Posterior cingulate gyrus (tissue), 11 donors: ENCODE data around the gene NAV2.
"Not testable (repeated sequence)": the region's sequence is repeated elsewhere in the genome, so short reads cannot be mapped to it uniquely, and the experiment has no call there.

Source experiments
- DNase-seq, 10 donors: peaks; one replicate each; pipeline versions ENCODE4 v3.0.0 to v3.0.0-alpha.2; 2020 to 2021; ENCODE audit warnings: mixed read lengths in 3 of 10
- intact Hi-C: fragments of 100-400 bp; cut with DNase I; formaldehyde crosslinking; loops from one replicate; pipeline ENCODE4 v1.15.1; 2023

The NAV2 gene

DNA sequence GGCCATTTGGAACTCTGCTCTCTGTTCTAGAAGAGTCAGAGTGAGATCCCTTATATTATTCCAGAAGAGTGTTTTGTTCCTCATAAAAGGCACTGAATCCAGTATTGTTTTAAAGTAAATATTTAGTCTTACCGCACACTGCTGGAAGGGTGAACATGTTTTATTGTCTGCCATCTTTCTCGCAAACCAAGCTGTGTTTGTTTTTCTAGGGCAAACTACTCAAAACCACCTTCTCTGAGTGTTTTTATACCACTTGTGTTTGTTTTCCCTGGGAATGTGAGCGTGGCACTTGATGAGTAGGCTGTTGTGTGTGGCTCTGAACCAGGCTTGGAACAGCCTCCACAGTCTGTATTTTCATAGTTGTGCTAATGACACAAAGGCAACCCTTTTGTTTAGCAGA is 357.8 kb downstream of the NAV2 start:
- intact Hi-C loops = no loop called here
- no peak for DNase-seq

DNA sequence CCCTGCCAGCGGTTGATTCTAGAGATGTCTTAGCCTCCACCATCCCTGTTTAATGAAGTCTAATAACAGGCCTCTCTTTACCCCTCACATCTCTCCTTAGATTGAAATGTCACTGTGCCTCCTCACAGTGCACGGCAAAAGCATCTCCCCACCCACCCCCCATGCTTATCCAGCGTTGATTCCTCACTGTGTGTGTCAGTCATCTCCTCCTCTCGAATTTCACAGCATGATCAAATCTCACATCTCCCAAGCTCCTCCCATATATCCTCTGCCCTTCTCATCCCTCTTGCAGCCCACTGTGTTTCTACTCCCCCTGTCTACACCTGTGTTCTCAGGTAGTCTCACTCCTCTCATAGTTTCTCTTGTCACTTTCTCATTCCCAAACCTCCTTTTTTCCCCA is 363.0 kb downstream of the NAV2 start:
- intact Hi-C loops = no loop called here
- DNase-seq = no peak

DNA sequence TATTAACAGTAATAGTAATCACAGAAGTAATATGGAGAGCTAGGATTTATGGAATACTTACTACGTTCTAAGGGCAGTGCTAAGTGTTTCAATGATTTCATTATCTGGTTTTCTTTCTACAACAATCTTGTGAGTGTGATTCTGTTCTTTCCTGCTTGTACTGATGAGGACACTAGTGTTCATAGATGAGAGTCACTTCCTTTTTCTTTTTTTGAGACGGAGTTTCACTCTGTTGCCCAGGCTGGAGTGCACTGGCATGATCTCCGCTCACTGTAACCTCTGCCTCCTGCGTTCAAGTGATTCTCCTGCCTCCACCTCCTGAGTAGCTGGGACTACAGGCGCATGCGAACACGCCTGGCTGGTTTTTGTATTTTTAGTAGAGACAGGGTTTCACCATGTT is 366.2 kb downstream of the NAV2 start:
- no peak for DNase-seq
- intact Hi-C loops = no loop called here

DNA sequence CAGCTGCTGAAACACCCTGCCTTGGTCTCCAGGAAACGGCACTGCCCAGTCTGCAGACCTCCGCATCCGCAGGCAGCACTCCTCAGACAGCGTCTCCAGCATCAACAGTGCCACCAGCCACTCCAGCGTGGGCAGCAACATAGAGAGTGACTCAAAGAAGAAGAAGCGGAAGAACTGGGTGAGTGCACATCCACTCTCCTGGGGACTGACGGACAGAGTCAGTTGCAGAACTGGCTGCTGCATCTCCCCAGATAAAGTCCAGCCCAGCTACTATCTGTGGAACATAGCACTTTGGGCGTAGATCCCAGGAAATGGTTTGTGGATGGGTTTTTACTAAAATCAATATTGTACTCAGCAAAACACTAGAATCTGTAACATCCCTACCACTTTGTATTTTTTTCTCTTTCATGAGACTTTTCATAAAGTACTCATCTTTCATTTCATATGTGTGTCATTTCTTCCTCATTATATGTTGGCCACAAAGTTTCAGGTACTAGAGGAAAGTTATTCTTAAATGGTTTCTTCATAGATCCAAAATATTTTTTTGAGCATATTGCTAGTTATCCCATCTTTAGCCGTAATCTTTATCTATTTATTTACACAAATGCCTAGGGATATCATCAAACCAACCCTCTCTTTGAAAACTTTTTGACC is 367.5 kb downstream of the NAV2 start:
- peak in 2 of 10 donors; percentile 31 to 90 for DNase-seq
- intact Hi-C loops = no loop called here

DNA sequence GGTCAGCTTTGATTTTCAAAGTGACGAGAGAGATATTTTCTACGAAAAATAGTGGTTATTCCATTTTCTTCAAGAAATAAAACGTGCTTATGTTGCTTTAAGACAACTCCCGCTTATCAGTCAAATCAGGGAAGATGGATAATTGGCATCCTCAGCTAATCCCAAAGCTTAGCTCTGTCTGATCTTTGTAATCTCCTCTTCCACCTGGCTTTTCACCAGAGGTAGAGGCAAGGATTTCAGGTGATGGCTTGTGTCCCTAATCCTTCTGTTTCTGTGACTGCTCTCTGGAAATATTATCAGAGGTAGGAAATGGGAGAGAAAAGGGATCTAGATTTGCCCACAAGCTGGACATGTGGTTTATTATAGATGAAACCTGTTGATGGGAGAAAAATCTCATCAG is 368.7 kb downstream of the NAV2 start:
- no peak for DNase-seq
- intact Hi-C loops = no loop called here

DNA sequence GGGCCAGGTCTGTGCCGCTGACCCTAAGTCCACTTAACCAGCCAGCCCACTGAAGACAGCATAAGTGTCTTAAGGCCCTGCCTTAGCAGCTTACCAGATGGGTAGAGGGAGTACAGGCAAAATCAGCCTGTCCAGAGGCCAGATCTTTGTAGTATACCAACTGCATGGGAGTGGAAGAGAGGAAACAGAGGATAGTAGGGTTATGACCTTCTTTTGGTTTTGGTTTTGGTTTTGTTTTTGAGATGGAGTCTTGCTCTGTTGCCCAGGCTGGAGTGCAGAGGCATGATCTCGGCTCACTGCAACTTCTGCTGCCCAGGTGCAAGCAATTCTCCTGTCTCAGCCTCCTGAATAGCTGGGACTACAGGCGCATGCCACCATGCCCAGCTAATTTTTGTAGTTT is 371.2 kb downstream of the NAV2 start:
- intact Hi-C loops = not testable (repeated sequence)

DNA sequence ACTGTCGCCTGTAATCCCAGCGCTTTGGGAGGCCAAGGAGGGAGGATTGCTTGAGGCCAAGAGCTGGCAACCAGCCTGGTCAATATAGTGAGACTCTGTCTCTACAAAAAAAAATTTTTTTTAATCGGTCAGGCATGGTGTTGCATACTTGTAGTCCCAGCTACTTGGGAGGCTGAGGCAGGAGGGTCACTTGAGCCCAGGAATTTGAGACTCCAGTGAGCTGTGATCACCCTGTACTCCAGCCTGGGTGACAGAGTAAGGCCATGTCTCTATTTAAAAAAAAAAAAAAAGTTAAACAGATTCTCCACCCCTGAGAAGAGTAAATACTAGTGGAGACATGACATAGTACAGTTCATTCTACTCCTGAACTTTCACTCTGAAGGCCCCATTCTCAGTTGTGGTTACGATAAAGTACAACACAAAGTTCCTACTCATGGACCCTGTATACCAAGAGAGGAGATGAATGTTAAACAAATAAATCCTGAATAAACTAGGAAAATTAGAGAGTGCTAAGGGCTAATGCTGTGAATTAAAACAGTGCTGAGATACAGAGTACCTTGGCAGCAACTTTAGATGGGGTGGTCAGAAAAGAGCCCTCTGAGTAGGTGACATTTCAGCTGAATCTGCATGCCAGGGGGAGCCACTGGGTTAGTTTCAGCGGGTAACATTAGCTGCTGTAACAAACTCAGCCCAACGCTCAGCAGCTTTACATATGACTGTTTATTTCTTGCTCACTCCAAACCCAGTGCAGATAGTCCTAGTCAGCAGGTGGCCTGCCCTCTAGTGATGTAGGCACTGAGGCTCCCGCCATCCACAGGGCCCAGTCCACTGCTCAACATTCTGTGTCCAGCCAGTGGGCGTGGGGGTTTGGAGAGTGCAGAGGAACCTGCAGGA is 372.5 kb downstream of the NAV2 start:
- intact Hi-C loops = no loop called here
- no peak for DNase-seq

More for the DNA sequence above, 371.2 kb downstream of the NAV2 start:
- peak in 1 of 10 donors; percentile 3 for DNase-seq

DNA sequence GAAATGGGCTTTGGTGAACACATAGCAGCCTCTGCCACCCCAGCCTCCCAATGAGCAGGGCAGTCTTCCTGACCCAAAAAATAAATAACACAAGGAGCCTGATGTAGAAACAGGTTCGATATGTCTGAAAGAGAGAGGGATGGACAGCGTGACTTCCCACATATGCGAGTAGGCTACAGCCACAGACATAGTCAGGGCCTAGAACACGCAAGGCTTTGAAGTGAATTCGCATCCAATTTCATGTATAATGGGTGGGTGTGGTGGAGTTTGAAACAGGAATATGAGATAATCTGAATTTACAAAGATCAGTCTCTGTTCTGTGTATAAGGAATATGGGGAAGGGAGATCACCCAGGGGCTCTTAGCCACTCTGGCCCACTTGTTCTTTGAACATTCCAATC is 373.3 kb downstream of the NAV2 start:
- intact Hi-C loops = no loop called here

DNA sequence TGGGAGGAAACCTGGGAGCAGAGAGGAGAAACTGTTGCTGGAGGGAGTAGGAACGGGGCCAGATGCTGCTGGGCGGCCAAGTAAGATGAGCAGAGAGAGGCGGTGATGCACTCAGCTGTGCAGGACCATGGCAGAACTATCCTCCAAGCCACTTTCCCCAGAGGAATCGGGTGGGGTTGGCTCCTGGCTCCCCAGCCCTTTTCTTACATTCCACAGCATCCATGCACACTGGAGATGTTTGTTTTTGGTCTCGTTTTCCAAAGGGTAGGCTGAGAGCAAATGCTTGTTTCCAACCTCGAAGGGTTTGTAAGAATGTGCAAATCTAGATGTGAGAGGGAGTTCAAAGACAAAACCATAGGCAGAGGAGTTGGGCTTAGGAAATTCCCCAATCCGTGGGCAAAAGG is 374.5 kb downstream of the NAV2 start:
- intact Hi-C loops = no loop called here
- DNase-seq = peak in 1 of 10 donors; percentile 74

More for the DNA sequence above, 373.3 kb downstream of the NAV2 start:
- DNase-seq = no peak

DNA sequence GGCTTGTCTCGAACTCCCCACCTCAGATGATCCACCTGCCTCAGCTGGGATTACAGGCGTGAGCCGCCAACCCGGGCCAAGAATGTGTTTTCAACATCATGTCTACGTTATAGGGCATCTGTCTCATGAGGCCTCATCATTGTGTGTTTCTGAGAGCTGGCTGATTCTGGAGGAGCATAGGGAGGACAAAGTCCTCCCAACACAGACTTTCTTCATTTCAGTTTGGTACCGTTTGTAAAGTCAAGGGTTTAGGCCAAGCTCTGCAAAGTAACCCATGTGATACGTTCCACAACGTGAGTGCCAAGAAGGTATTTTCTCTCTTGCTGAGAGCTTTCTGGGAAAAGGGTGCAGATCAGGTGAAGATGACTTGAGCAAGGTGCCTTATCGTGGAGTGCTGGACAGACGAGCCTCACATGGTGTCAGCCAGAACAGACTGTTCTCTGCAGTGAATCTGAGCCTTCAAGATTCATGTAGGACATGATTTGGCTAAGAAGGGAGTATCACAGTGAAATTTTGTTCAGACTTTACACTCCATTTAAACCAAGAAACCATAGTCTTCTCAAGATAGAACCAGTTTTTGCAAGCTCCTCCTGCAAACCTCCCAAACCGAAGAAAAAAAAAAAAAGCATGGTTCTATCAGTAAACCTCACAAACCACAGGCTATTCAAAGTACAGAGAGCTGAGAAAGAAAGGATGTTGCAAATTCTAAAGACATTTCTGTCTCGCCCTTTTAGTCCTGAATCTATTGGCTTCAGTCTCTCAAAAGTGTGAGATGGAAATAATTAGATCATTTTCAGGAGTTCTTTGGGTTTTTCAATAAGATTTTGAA is 376.0 kb downstream of the NAV2 start:
- DNase-seq = peak in 1 of 10 donors; percentile 55
- intact Hi-C loops = no loop called here

DNA sequence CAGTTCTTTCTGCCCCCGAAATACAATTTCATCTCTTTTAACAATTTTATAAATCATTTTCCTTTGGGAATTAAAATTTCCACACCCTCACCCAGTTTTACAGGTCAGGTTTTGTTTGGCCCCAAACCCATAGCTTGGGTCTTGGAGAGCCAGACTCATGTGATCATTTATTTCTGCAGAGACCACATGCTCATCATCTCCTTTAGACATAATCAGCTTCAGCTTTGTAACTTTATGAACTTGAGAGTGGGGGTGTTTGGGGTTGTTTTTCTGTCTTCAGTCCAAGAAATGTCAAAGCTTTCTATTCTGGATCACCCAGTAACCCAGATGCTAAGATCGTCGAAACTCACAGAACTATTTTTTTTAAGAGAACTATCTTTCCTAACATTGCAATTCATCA is 376.7 kb downstream of the NAV2 start:
- no peak for DNase-seq

DNA sequence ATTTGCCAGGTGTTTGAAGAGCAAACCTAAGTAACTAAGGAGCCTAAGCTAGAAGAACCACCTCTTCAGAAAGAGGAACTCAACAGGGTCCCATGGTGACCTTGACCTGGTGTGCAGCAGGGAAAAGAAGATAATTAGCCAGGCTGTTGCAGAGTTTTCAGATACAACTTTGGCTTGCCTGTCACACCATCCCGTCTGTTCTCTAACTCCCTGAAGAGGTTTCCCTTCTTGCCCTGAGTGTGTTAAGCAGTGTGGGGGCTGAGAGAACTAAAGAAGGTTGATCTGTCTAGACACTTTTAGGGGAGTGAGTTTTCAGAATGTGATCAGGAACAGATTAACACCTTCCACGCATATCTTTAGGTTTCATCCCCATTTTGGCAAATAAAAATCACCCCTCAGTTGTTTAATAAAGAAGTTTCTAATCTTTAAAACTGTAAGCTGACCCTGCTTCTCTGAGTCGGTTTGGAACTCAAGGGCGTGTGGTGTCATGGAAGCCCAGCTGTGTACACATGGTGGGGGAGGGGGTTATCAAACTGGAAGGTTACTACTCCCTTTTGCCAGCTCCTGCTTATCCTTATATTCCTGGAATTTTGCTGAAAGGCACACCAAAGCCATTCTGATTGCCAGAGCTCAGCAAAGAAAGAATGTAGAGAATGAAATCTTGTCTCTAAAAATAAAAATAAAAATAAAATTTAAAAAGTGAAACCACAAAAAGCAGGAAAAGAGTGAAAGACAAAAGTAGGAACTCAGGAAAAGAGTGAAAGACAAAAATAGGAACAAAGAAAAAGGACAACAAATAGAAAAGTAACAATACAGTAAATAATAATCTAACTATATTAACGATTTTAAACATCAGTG is 377.4 kb downstream of the NAV2 start:
- intact Hi-C loops = no loop called here

More for the DNA sequence above, 376.7 kb downstream of the NAV2 start:
- intact Hi-C loops = no loop called here

DNA sequence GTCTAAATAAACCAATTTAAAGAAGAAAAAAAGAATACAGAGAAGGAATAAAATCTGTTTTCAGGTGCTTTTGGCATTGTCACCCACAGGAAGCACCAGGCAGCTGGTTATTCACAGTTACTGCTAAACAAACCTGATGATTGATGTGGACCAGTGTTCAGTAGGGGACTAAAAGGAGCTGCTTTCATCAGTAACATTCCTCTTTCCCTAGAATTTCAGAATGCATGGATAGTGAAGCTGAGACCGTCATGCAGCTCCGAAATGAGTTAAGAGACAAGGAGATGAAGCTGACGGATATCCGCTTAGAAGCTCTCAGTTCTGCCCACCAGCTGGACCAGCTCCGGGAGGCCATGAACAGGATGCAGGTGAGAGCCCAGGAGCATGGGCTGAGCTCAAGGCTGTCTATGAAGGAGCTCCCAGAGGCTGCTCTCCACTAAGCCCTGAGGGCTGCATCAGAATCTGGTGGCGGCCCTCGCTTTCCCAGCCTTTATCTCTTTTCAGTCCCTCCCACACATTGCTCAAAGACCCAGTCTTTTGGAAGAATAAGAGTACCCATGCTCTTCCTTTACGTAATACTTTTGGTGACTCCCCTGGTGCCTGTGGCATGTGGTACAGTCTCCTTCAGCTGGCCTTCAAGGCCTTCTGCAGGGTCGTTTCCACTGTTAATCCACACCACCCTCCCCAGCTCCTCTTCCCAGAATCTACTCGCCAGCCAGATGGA is 378.2 kb downstream of the NAV2 start:
- peak in 1 of 10 donors; percentile 59 for DNase-seq
- intact Hi-C loops = no loop called here

More for the DNA sequence above, 377.4 kb downstream of the NAV2 start:
- DNase-seq = no peak

DNA sequence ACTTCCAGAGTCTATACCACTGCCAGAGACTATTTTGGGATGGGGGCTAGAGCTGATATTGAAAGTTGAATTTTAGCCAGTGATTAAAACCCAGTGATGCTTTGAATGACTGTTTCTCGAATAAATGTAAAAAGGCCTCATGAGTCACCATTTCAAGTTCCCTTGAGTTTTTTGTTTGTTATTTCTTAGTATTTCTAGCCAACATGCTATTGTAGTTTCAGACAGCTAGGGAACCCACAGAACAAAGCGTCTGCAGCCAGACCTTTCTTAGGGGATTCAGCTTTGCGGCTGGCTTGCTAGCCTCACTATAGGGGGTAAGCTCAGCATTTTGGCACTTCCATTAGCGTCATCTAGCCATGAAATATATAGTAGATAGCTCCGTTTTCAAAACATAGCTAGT is 381.1 kb downstream of the NAV2 start:
- DNase-seq = no peak
- intact Hi-C loops = no loop called here

DNA sequence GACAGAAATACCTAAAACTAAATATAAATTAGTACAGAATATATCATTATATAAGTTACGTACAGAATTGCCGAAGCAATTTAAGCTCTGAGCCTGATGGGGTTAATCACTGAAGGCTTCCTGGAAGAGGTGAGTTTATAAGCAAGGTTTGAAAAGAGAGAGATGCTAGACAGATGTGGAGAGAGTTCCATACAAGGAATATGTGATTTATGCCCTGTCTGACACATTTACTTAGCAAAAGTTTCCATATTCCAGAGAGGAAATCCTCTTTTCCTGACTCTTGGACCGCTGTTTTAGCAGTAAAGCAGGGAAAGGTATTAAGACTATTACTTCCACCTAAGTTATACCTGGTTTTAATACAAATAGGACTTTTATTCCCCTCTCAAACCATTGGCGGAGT is 382.6 kb downstream of the NAV2 start:
- intact Hi-C loops = no loop called here
- no peak for DNase-seq

DNA sequence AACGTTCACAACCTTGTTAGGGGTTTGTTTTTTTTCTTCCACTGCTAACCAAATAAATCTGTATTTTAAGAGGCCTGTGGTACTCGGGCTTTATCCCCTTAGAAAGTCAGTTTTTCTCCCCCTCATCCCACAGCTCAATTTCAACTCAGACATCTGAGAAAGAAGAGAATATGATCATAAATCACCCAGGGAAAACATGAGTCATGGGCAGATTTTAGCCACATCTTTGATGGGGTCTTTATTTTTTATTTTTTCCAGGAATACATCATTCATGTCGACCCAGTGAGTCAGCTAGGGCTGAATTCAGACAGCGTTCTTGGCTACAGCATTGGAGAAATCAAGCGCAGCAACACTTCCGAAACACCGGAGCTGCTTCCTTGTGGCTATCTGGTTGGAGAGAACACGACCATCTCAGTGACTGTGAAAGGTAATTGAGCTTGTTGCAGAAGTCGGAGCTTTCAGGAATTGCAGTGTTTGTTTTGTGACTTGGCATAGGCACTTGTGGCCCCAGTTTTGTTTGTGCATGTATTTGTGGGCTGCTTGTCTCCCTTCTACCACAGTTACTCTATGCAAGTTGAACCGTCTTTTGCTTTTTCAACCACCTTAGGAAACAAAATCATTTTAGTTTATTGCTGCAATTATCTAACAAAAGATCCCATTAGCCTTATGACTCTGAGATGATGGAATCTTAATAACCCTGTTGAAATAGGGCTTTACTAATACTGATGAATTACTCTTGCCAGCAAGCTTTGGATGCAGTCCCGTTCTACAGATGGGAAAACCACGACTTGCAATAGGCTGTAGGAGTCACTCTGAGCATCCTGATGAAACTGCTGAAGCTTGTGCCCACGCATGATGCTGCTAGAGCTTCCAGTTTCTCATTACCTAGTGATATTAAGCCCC is 384.9 kb downstream of the NAV2 start:
- intact Hi-C loops = no loop called here
- DNase-seq = peak in 1 of 10 donors; percentile 36

DNA sequence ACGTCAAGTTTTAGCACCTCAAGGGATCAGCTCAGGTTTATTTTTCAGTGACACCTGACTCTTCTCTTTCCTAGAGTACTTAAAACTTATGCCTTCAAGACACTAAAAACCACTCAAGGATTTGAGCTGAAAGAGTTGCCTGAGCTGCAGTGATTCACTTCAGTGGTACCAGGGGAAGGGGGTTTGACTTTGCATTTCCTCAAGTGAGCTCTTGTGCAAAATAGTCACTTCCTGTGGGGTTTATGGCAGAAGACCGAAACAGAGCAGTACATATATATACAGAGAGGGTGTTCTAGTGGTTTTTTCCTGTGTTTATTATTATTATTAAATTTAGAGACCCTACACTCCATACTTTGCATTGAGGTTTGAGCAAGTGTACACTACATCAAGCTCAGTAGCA is 386.9 kb downstream of the NAV2 start:
- intact Hi-C loops = no loop called here
- DNase-seq = no peak

DNA sequence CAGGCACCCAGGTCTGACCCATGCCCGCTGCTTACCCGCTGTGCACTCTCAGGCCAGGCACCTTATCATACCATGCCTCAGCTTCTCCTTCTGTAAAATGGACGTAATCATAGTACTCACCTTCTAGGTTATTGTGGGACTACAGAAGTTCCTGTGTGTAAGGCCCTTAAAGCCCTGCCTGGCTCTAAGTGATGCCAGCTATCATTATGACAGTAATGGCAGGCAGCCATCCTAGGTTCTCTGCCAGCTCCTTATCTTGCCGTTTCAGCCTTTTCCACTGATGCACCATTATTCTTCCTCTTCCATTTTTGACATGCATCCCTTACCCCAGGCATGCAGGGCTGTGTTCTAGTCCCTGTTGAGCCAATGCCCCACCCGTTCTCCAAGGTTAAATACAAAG is 389.8 kb downstream of the NAV2 start:
- intact Hi-C loops = no loop called here
- peak in 1 of 10 donors; percentile 16 for DNase-seq
